HepG2 (cell line): ENCODE data around the gene ILKAP. TPM values are rescaled to one million over a fixed set of nuclear protein-coding genes. Genes with fewer than 3 reads are reported as not detected.
A peak's percentile ranks its signal among the peaks of the same experiment; 100 is the strongest.

Source experiments
- BRCA1 ChIP-seq: sonication (generic); formaldehyde crosslinking; IDR thresholded peaks from 2 replicates; pipeline ENCODE4 v1.4.0; 2020; ENCODE audit warnings: missing genetic modification reagents
- CERS6 ChIP-seq: sonication (generic); formaldehyde crosslinking; IDR thresholded peaks from 2 replicates; pipeline ENCODE4 v1.5.0; 2020; ENCODE audit warnings: missing genetic modification reagents
- HIVEP1 ChIP-seq: sonication (generic); formaldehyde crosslinking; IDR thresholded peaks from 2 replicates; pipeline ENCODE4 v1.4.0; 2020; ENCODE audit warnings: mild to moderate bottlenecking, missing genetic modification reagents
- HNF4G ChIP-seq, 2 experiments: sonication (generic) in 1 of 2; formaldehyde crosslinking in 1 of 2; IDR thresholded peaks; 2 replicates each; pipeline versions ENCODE4 v1.4.0 to v1.6.1; 2011 to 2020; ENCODE audit warnings: borderline replicate concordance in 2 of 2, low read depth in 2 of 2, mild to moderate bottlenecking in 2 of 2, low read length in 1 of 2, missing genetic modification reagents in 1 of 2, moderate library complexity in 1 of 2
- KDM6A ChIP-seq: IDR thresholded peaks from 2 replicates; pipeline ENCODE4 v1.6.1; 2016; ENCODE audit warnings: low read depth
- NFIC ChIP-seq: IDR thresholded peaks from 2 replicates; pipeline ENCODE4 v1.6.1; 2012; ENCODE audit warnings: mild to moderate bottlenecking, low read length, inconsistent platforms
- NR2F2 ChIP-seq: IDR thresholded peaks from 2 replicates; pipeline ENCODE4 v1.6.1; 2012; ENCODE audit warnings: low read depth, inconsistent platforms, borderline replicate concordance
- RAD21 ChIP-seq: fragments of 450-650 bp; formaldehyde crosslinking; IDR thresholded peaks from 2 replicates; pipeline ENCODE4 v1.5.0; 2020; ENCODE audit warnings: mild to moderate bottlenecking
- RXRA ChIP-seq: sonication (generic); formaldehyde crosslinking; IDR thresholded peaks from 2 replicates; pipeline ENCODE4 v1.5.1; 2020; ENCODE audit warnings: missing genetic modification reagents
- SAFB2 ChIP-seq: sonication (generic); formaldehyde crosslinking; IDR thresholded peaks from 2 replicates; pipeline ENCODE4 v1.5.1; 2020; ENCODE audit warnings: missing genetic modification reagents, low read depth, mild to moderate bottlenecking, borderline replicate concordance
- SATB2 ChIP-seq: sonication (generic); formaldehyde crosslinking; IDR thresholded peaks from 2 replicates; pipeline ENCODE4 v1.5.0; 2020; ENCODE audit warnings: missing genetic modification reagents
- SUZ12 ChIP-seq: fragments of 150-350 bp; IDR thresholded peaks from 2 replicates; pipeline ENCODE4 v1.6.1; 2014; ENCODE audit warnings: low read depth, low read length
- THAP11 ChIP-seq: IDR thresholded peaks from 2 replicates; pipeline ENCODE4 v1.6.1; 2016; ENCODE audit warnings: missing biosample characterization, missing genetic modification reagents
- THAP9 ChIP-seq: sonication (generic); formaldehyde crosslinking; IDR thresholded peaks from 2 replicates; pipeline ENCODE4; 2020; ENCODE audit warnings: missing genetic modification reagents, mild to moderate bottlenecking, borderline replicate concordance
- ZBTB43 ChIP-seq: sonication (generic); formaldehyde crosslinking; conservative IDR thresholded peaks from 2 replicates; pipeline ENCODE4 v1.4.0; 2020; ENCODE audit warnings: missing genetic modification reagents
- ZNF263 ChIP-seq: sonication (generic); formaldehyde crosslinking; IDR thresholded peaks from 2 replicates; pipeline ENCODE4 v1.4.0; 2020; ENCODE audit warnings: missing genetic modification reagents
- ZNF576 ChIP-seq: sonication (generic); formaldehyde crosslinking; IDR thresholded peaks from 2 replicates; pipeline ENCODE4 v1.4.0; 2020; ENCODE audit warnings: mild to moderate bottlenecking, missing genetic modification reagents
- ZNF629 ChIP-seq: sonication (generic); formaldehyde crosslinking; conservative IDR thresholded peaks from 2 replicates; pipeline ENCODE4 v1.5.0; 2020; ENCODE audit warnings: missing genetic modification reagents
- ZNF704 ChIP-seq: sonication (generic); formaldehyde crosslinking; IDR thresholded peaks from 2 replicates; pipeline ENCODE4 v1.8.1; 2023; ENCODE audit warnings: mild to moderate bottlenecking, inconsistent platforms, moderate library complexity, missing genetic modification reagents, borderline replicate concordance
- ZXDC ChIP-seq: sonication (generic); formaldehyde crosslinking; IDR thresholded peaks from 2 replicates; pipeline ENCODE4 v1.5.0; 2020; ENCODE audit warnings: mild to moderate bottlenecking, missing genetic modification reagents
- polyA plus RNA-seq, 8 experiments: library from polyadenylated mRNA; depleted of rRNA in 3 of 8; stranded (reverse) in 7 of 8; unstranded in 1 of 8; fragments of >200 nt; fragmentation: Illumina TruSeq in 4 of 8; extraction: Trizol in 4 of 8; gene quantifications; 2 replicates each; pipeline versions ENCODE4 v1.2.1 to v1.2.3, GENCODE V29; 2011 to 2016; ENCODE audit warnings: low read depth in 4 of 8, missing spikeins in 1 of 8, mixed read lengths in 1 of 8; ENCODE audit not compliant: insufficient read depth in 1 of 8
- total RNA-seq, 5 experiments: library from RNA; depleted of rRNA; stranded (reverse); fragments of >200 nt; fragmentation: Illumina TruSeq; extraction: Trizol; gene quantifications; 2 replicates each; pipeline ENCODE4 v1.2.3, GENCODE V29; 2016; ENCODE audit warnings: low read depth in 1 of 5

The ILKAP gene
- total and polyA plus RNA-seq, 2 of the 13 experiments (the other 11 are each of a cell fraction or from before 2014, with no cell fraction given) = 29.6 to 33.1 TPM

GRCh38 chr2:238238766-238239542, 35.5 kb upstream of the ILKAP start (continued):
- TF ChIP-seq ZNF704 (CRISPR knock-in tag) = peak; percentile 99
- TF ChIP-seq CERS6 (CRISPR knock-in tag) = peak; percentile 98
- TF ChIP-seq KDM6A (CRISPR knock-in tag) = no peak; the same call in 1 of the 2 replicates
- TF ChIP-seq NR2F2 = no peak
- peak; percentile 96 for TF ChIP-seq HIVEP1
- peak; percentile 38 for TF ChIP-seq RAD21 (CRISPR knock-in tag)
- peak; percentile 68; the same call in 1 of the 2 replicates for TF ChIP-seq ZNF629 (CRISPR knock-in tag)
- TF ChIP-seq THAP9 (CRISPR knock-in tag) = peak; percentile 86
- TF ChIP-seq ZBTB43 (CRISPR knock-in tag) = peak; percentile 98
- TF ChIP-seq SATB2 (CRISPR knock-in tag) = peak; percentile 99
- peak; percentile 90 for TF ChIP-seq ZNF263 (CRISPR knock-in tag)
- TF ChIP-seq HNF4G (IDR thresholded peaks at IDR 0.05; ENCODE audit: borderline replicate concordance, low read depth, low read length) = no peak
- no peak for TF ChIP-seq HNF4G (CRISPR knock-in tag; IDR thresholded peaks at IDR 0.05; ENCODE audit: borderline replicate concordance, low read depth)
- TF ChIP-seq THAP11 (CRISPR knock-in tag) = peak; percentile 82
- TF ChIP-seq ZXDC (CRISPR knock-in tag) = peak; percentile 87
- TF ChIP-seq ZNF576 (CRISPR knock-in tag) = peak; percentile 92
- no peak for TF ChIP-seq SUZ12
- peak; percentile 83; the same call in 1 of the 2 replicates for TF ChIP-seq SAFB2
- peak; percentile 95 for TF ChIP-seq BRCA1 (CRISPR knock-in tag)
- no peak for TF ChIP-seq NFIC
- peak; percentile 78 for TF ChIP-seq RXRA
